ENCODE results near the gene MAP2K5.

Gene MAP2K5

DNA sequence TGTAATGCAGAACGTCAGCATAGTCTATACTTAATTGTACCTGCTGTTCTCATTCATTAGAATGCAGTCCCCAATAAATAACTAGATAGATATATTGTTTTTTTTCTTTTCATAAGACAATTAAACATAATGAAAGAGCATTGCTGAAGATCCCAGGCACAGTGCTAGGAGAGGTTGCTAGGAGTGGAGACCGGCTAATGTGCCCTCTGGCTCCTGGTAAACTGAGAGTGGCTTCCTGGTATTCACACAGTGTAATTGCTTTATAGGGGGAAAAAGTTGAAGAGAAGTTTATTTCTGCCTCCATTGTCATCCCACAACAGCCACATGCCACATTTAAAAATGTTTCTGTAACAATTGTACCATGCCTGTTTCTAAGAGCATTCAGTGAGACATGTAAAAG is 135.6 kb downstream of the MAP2K5 start:
- no peak overlapping the region for H3K4me3 ChIP-seq (ENCODE audit: low read depth, low read length)
- TF ChIP-seq, protein P1, sequence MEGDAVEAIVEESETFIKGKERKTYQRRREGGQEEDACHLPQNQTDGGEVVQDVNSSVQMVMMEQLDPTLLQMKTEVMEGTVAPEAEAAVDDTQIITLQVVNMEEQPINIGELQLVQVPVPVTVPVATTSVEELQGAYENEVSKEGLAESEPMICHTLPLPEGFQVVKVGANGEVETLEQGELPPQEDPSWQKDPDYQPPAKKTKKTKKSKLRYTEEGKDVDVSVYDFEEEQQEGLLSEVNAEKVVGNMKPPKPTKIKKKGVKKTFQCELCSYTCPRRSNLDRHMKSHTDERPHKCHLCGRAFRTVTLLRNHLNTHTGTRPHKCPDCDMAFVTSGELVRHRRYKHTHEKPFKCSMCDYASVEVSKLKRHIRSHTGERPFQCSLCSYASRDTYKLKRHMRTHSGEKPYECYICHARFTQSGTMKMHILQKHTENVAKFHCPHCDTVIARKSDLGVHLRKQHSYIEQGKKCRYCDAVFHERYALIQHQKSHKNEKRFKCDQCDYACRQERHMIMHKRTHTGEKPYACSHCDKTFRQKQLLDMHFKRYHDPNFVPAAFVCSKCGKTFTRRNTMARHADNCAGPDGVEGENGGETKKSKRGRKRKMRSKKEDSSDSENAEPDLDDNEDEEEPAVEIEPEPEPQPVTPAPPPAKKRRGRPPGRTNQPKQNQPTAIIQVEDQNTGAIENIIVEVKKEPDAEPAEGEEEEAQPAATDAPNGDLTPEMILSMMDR (IDR thresholded peaks at IDR 0.05; ENCODE audit: borderline replicate concordance, insufficient read depth, low read depth, low read length), result no peak

DNA sequence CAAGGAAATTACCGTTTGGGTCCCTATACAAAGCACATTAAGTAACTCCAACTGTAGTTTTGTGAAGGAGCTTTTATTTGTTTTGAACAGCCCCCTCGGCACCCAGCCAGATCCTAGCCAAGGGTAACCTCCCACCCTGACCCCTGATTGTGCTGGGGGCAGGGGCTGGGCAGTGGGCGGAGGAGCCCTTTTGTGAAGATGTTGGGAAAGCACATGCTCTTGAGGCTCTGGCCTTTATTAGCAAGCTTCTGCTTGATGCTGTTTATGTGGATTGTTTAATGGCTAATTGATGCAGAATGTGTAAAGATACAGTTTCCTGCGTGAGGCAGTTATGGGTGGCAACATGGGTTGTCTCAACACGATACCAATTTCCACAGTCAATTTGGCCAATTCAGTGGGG is 136.5 kb downstream of the MAP2K5 start:
- TF ChIP-seq, protein P1 (IDR thresholded peaks at IDR 0.05; ENCODE audit: borderline replicate concordance, insufficient read depth, low read depth, low read length), result no peak
- no peak overlapping the region for H3K4me3 ChIP-seq (ENCODE audit: low read depth, low read length)

DNA sequence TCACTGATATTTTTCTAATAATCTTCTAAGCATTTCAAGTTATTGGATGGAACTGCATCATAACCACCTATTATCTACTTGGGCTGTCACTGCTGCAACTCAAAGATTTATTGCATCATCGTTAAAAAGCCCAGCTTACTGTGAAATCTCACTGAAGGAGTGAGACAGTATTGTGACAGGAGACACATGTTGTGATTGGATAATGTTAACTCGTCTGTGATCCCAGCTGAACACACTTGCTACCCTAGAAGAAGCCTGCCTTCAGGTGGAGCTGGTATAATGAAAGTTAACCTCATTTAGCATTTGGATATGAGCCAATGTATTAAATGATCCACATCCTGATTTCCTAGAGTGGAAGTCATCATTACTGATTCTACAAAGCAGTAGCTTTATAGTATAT is 138.1 kb downstream of the MAP2K5 start:
- H3K4me3 ChIP-seq (ENCODE audit: low read depth, low read length), result no peak overlapping the region
- TF ChIP-seq, protein P1 (IDR thresholded peaks at IDR 0.05; ENCODE audit: borderline replicate concordance, insufficient read depth, low read depth, low read length), result no peak

GRCh38 chr15:67685008-67685599 is 142.6 kb downstream of the MAP2K5 start:
- H3K4me3 ChIP-seq (ENCODE audit: low read depth, low read length), result no peak overlapping the region
- TF ChIP-seq, protein P1 (IDR thresholded peaks at IDR 0.05; ENCODE audit: borderline replicate concordance, insufficient read depth, low read depth, low read length), result no peak

DNA sequence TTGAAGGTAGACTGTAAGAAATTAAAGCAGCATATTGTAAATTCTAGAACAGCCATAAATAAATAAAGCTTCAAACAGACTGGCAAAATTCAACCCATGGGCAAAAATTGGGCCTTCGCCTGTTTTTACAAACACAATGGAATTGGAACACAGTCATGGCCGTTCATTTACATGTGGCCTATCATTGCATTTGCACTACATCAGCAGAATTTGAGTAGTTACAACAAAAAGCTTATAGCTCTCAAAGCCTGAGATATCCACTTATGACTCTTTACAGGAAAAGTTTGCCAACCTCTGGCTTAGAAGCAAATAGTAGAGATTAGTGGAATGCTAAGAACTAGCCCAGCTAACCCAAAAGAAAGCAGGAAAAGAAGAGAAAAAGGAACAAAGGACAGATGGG is 143.2 kb downstream of the MAP2K5 start:
- TF ChIP-seq, protein P1 (IDR thresholded peaks at IDR 0.05; ENCODE audit: borderline replicate concordance, insufficient read depth, low read depth, low read length), result no peak
- H3K4me3 ChIP-seq (ENCODE audit: low read depth, low read length), result no peak overlapping the region

- TF ChIP-seq, protein P1 (IDR thresholded peaks at IDR 0.05; ENCODE audit: borderline replicate concordance, insufficient read depth, low read depth, low read length), result no peak
- H3K4me3 ChIP-seq (ENCODE audit: low read depth, low read length), result no peak overlapping the region
These were observed 148.4 kb downstream of the MAP2K5 start for GRCh38 chr15:67690936-67691335.

GRCh38 chr15:67691450-67691849 is 148.9 kb downstream of the MAP2K5 start:
- H3K4me3 ChIP-seq (ENCODE audit: low read depth, low read length), result no peak overlapping the region
- TF ChIP-seq, protein P1 (IDR thresholded peaks at IDR 0.05; ENCODE audit: borderline replicate concordance, insufficient read depth, low read depth, low read length), result no peak

Measured in GM12875 (cell line).